Transverse colon (tissue), 4 donors: Measurements from ENCODE around the gene TMA16. TPM values are rescaled to one million over a fixed set of nuclear protein-coding genes. Genes with fewer than 3 reads are reported as not detected.
"Not testable (repeated sequence)": the region's sequence is repeated elsewhere in the genome, so short reads cannot be mapped to it uniquely, and the experiment has no call there.

Experiments used
- DNase-seq: peaks from one replicate; pipeline ENCODE4 v3.0.0-alpha.2; 2019
- H3K27ac ChIP-seq, 4 donors: fragments of 200-600 bp; sonication (generic); 2 replicates each; pipeline ENCODE4 v1.5.1; 2016 to 2018; ENCODE audit warnings: inconsistent platforms in 4 of 4
- H3K27me3 ChIP-seq: fragments of 200-600 bp; sonication (generic); 2 replicates; pipeline ENCODE4 v1.5.1; 2017; ENCODE audit warnings: inconsistent platforms
- H3K36me3 ChIP-seq, 4 donors: fragments of 200-600 bp; sonication (generic); 2 replicates each; pipeline ENCODE4 v1.5.1; 2017 to 2019; ENCODE audit warnings: inconsistent platforms in 4 of 4
- H3K4me1 ChIP-seq, 4 donors: fragments of 200-600 bp; sonication (generic); 2 replicates each; pipeline ENCODE4 v1.5.1; 2017 to 2020; ENCODE audit warnings: inconsistent platforms in 4 of 4
- H3K4me3 ChIP-seq, 4 donors: fragments of 200-600 bp; sonication (generic); 1 replicate in 1 of 4; 2 replicates in 3 of 4; pipeline versions ENCODE4 v1.5.1 to v1.6.1; 2017 to 2019; ENCODE audit warnings: inconsistent platforms in 4 of 4
- H3K9me3 ChIP-seq, 2 donors: fragments of 200-600 bp; sonication (generic); 2 replicates each; pipeline ENCODE4 v1.5.1; 2017 to 2019; ENCODE audit warnings: inconsistent platforms in 2 of 2
- EP300 ChIP-seq: sonication (generic); formaldehyde crosslinking; IDR thresholded peaks from one replicate; pipeline ENCODE4 v1.6.1; 2017; ENCODE audit warnings: antibody characterized with exemption, low read depth
- POLR2A ChIP-seq: fragments of 450-650 bp; IDR thresholded peaks from one replicate; pipeline ENCODE4 v1.6.1; 2016; ENCODE audit warnings: antibody characterized with exemption, mild to moderate bottlenecking, moderate library complexity
- POLR2AphosphoS5 ChIP-seq, 3 donors: sonication (generic); formaldehyde crosslinking; IDR thresholded peaks; one replicate each; pipeline ENCODE4 v1.6.1; 2016; ENCODE audit warnings: antibody characterized with exemption in 3 of 3
- WGBS, 2 donors: methylation state at CpG; one replicate each; pipeline ENCODE4 v1.1.5; 2018; ENCODE audit warnings: low coverage in 1 of 2; 5-methylcytosine and 5-hydroxymethylcytosine counted together
- in situ Hi-C, 4 donors: fragments of 200-750 bp; cut with MboI; loops; one replicate each; pipeline versions ENCODE4 v1.15.0 to v1.15.1; 2017; ENCODE audit warnings: low sequenced_read_pairs in 3 of 4, low pct_ligation_motif_present in 1 of 4, low pct_unique_long_range_greater_than_20kb in 1 of 4
- intact Hi-C: fragments of 100-400 bp; cut with DNase I; formaldehyde crosslinking; loops from one replicate; pipeline ENCODE4 v1.15.1; 2023; ENCODE audit warnings: low total_unique reads
- total RNA-seq, 4 donors: library from RNA; depleted of rRNA; stranded (reverse); fragments of >200 nt; gene quantifications; one replicate each; pipeline ENCODE4 v1.1.0, GENCODE V29; 2016
- TF ChIP-seq, protein P1 (sequence below), 5 experiments: fragments of 200-600 bp in 3 of 5; fragments of 450-650 bp in 2 of 5; sonication (generic) in 3 of 5; IDR thresholded peaks; 1 replicate in 2 of 5; 2 replicates in 3 of 5; pipeline ENCODE4 v1.5.1; 2016 to 2017; ENCODE audit warnings: antibody characterized with exemption in 5 of 5, inconsistent platforms in 3 of 5, mild to moderate bottlenecking in 2 of 5, moderate library complexity in 1 of 5

TMA16 gene
- total RNA-seq = 10 to 100 TPM in 3 of 4 donors, 1 to 10 TPM in 1; 7.1 to 27.2 (median 16.4) TPM

DNA sequence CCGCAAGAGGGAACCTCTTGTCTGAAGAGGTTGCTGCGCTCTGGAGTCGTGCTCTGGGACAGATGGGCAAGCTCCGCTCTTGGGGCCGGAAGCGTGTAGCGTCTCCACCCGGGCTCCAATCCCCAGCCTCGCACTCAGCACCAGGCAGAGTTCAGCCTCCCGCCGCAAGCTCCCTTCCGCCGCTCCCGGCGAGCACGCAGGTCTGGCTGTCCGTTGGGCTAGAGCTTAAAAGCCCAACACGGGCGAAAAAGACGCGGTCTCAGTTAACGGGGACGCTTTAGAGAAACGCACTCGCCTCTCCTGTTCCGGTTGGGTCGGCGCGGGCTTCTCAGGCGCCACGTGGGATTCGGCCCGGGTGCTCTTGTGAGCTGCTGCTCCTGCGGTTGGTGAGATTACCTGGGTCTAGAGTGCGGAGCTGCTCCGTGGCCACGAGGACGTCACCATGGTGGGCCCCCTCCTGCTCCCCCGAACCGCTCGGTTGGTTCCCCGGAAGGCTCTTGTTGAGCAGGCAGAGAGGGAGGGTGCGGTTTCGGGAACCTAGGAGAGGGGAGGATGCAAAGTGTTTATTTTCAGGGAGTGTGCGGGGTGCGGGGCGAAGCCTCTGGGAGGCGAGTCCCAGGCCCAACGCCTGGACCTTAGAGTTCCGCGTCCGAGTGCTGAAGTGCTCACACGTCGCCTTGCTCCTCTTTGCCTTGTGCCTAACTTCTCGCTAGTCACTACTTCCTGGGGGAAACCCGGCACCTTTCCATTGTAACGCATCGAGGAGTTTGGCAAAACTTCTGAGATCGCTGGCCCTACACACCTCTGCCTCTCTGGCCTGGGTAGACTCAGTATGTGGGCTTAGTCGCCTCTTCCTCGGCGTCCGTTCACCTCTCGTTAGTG is at the start of gene TMA16:
TMA16 (plus strand) TSS at position 331 of the 882 bp plus-strand sequence; CDS start at position 443, 112 bp downstream.
- H3K27me3 ChIP-seq = no peaks in the 10 kb centered on the region
- H3K4me1 ChIP-seq = peaks cover 3 to 38% (median 11%) of the 10 kb centered on the region in 4 donors
- TF ChIP-seq POLR2A = peak; percentile 70
- TF ChIP-seq, protein P1, sequence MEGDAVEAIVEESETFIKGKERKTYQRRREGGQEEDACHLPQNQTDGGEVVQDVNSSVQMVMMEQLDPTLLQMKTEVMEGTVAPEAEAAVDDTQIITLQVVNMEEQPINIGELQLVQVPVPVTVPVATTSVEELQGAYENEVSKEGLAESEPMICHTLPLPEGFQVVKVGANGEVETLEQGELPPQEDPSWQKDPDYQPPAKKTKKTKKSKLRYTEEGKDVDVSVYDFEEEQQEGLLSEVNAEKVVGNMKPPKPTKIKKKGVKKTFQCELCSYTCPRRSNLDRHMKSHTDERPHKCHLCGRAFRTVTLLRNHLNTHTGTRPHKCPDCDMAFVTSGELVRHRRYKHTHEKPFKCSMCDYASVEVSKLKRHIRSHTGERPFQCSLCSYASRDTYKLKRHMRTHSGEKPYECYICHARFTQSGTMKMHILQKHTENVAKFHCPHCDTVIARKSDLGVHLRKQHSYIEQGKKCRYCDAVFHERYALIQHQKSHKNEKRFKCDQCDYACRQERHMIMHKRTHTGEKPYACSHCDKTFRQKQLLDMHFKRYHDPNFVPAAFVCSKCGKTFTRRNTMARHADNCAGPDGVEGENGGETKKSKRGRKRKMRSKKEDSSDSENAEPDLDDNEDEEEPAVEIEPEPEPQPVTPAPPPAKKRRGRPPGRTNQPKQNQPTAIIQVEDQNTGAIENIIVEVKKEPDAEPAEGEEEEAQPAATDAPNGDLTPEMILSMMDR (IDR thresholded peaks at IDR 0.05) = no peak
- peak; percentile 19 to 83 (median 68) for TF ChIP-seq POLR2AphosphoS5 (IDR thresholded peaks at IDR 0.05)
- TF ChIP-seq EP300 = no peak
- no peaks in the 10 kb centered on the region for H3K9me3 ChIP-seq
- intact Hi-C loops (no loop called here), in situ Hi-C loops (loop anchor here in 2 of 4 donors (10.0 kb wide), 1 partner anchor 50 kb away; no protein-coding TSS in a partner anchor)
- H3K36me3 ChIP-seq = no peaks in the 10 kb centered on the region
- peak; percentile 88 for DNase-seq
- WGBS, 2 donors = 0% methylated on average over 8 to 42 of the region's 64 CpGs
- H3K4me3 ChIP-seq = peak within 1 kb of the TSS; percentile 63 to 80 (median 68)
- peak within 1 kb of the TSS; percentile 81 to 92 (median 90) for H3K27ac ChIP-seq

DNA sequence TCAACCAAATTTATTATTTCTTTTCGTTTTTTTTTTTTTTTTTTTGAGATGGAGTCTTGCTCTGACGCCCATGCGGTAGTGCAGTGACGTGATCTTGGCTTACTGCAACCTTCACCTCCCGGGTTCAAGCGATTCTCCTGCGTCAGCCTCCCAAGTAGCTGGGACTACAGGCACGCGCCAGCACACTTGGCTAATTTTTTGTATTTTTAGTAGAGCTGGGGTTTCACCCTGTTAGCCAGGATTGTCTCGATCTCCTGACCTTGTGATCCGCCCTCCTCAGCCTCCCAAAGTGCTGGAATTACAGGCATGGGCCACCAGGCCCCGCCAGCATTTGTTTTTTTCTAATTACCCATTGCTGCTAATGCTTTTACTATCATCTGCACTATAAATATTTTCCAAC is 47.5 kb upstream of the TMA16 start:
- intact Hi-C loops, in situ Hi-C loops, H3K4me3 ChIP-seq, H3K4me1 ChIP-seq, H3K36me3 ChIP-seq, H3K9me3 ChIP-seq, DNase-seq, H3K27ac ChIP-seq, H3K27me3 ChIP-seq: not testable (repeated sequence)
- WGBS, 2 donors = 86 to 88% methylated on average over 4 to 12 of the region's 12 CpGs

DNA sequence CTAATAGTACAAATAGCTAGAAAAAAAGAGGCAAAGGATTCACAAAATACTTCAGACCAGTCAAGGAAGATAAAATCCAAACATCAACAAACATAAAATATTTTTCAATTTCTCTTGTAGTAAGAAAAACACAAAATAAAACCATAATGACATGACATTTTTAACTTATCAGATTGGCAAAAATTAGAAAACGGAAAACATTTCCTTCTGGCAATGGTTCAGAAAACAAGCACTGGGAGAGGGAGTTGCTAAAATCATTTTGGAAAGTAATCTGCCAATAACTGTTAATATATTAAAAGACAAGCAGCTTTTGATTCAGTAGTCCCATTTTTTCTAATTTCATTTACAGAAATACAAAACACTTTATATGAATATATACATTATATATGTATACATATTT is 47.0 kb upstream of the TMA16 start:
- Histone ChIP-seq H3K27ac (no peak overlapping the region), H3K27me3 (peaks cover 4% of the 10 kb centered on the region), H3K4me1 (no peaks in the 10 kb centered on the region), H3K36me3 (no peaks in the 10 kb centered on the region), H3K9me3 (no peaks in the 10 kb centered on the region), H3K4me3 (no peak overlapping the region)
- in situ Hi-C loops = no loop called here
- DNase-seq = no peak
- 72 to 80% methylated on average over 1 of the region's 1 CpG for WGBS, 2 donors
- intact Hi-C loops = no loop called here
- TF ChIP-seq POLR2AphosphoS5 (IDR thresholded peaks at IDR 0.05) = no peak
- TF ChIP-seq, protein P1 (IDR thresholded peaks at IDR 0.05) = no peak
- TF ChIP-seq EP300 = no peak
- no peak for TF ChIP-seq POLR2A

DNA sequence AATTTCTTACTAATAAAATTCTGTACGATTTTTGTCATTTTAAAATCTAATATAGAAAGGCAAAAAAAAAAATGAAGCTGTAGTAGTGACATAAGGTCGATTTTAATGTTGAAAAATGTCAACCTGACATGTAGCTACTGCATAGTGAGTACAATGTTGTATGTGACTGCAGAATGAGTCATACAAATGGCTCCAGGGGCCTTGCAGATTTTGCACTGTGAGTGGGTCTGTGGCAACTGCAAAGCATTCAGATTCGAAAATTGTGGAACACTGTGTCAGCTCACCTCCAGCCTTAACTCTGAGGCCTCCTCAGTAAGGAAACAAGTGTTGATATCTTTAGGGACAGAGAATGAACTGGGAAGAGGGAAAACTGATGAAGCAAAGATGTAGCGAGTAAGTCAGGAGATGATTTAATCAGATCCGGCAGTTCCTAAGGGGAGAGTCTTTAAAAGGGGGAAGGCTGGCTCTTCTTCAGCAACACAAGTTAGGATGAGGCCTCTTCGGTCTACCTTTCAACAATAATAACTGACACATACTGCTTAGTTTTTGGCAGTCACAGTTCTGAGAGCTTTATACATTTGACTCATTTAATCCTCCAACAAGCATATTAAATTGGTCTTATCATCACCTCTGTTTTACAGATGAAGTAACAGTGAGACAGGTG is 45.8 kb upstream of the TMA16 start:
- Histone ChIP-seq H3K9me3 (no peaks in the 10 kb centered on the region), H3K36me3 (no peaks in the 10 kb centered on the region), H3K4me3 (no peak overlapping the region), H3K27me3 (no peaks in the 10 kb centered on the region), H3K27ac (no peak overlapping the region), H3K4me1 (no peaks in the 10 kb centered on the region)
- in situ Hi-C loops (no loop called here), intact Hi-C loops (no loop called here)
- 63 to 70% methylated on average over 4 to 6 of the region's 6 CpGs for WGBS, 2 donors
- DNase-seq = no peak
- TF ChIP-seq POLR2AphosphoS5 (IDR thresholded peaks at IDR 0.05) = no peak
- TF ChIP-seq POLR2A = no peak
- TF ChIP-seq, protein P1 (IDR thresholded peaks at IDR 0.05) = no peak
- TF ChIP-seq EP300 = no peak
